Vagina (tissue), 2 donors: ENCODE measurements around the gene TECPR1. TPM values are rescaled to one million over a fixed set of nuclear protein-coding genes. Genes with fewer than 3 reads are reported as not detected.

Source experiments
- DNase-seq, 2 donors: peaks; one replicate each; pipeline ENCODE4 v3.0.0-alpha.2; 2017; ENCODE audit errors: extremely low spot score in 2 of 2
- H3K27ac ChIP-seq: fragments of 200-600 bp; sonication (generic); one replicate; pipeline ENCODE4 v1.5.1; 2019
- H3K27me3 ChIP-seq: fragments of 200-600 bp; sonication (generic); one replicate; pipeline ENCODE4 v1.5.1; 2019
- H3K36me3 ChIP-seq, 2 donors: fragments of 200-600 bp; sonication (generic); one replicate each; pipeline ENCODE4 v1.5.1; 2017 to 2019
- H3K4me1 ChIP-seq: fragments of 200-600 bp; sonication (generic); one replicate; pipeline ENCODE4 v1.5.1; 2019
- H3K4me3 ChIP-seq, 2 donors: fragments of 200-600 bp; sonication (generic); 1 replicate in 1 of 2; 2 replicates in 1 of 2; pipeline ENCODE4 v1.5.1; 2016 to 2019
- H3K9me3 ChIP-seq: fragments of 200-600 bp; sonication (generic); one replicate; pipeline ENCODE4 v1.5.1; 2019
- POLR2A ChIP-seq, 2 donors: fragments of 450-650 bp; IDR thresholded peaks; one replicate each; pipeline ENCODE4 v1.6.1; 2017; ENCODE audit warnings: antibody characterized with exemption in 2 of 2, mild to moderate bottlenecking in 2 of 2, moderate library complexity in 2 of 2
- POLR2AphosphoS5 ChIP-seq, 2 donors: sonication (generic); formaldehyde crosslinking; IDR thresholded peaks; one replicate each; pipeline ENCODE4 v1.9.0; 2017; ENCODE audit warnings: antibody characterized with exemption in 2 of 2, mild to moderate bottlenecking in 2 of 2, low read depth in 1 of 2; ENCODE audit not compliant: insufficient read depth in 1 of 2
- intact Hi-C: fragments of 100-400 bp; cut with DNase I; formaldehyde crosslinking; loops from one replicate; pipeline ENCODE4 v1.15.1; 2023
- total RNA-seq: library from RNA; depleted of rRNA; stranded (reverse); fragments of >200 nt; gene quantifications from one replicate; pipeline ENCODE4 v1.2.3, GENCODE V29; 2016
- TF ChIP-seq, protein P1 (sequence below), 3 experiments: fragments of 450-650 bp in 2 of 3; fragments of 200-600 bp in 1 of 3; sonication (generic) in 1 of 3; IDR thresholded peaks; one replicate each; pipeline ENCODE4 v1.5.1; 2017 to 2019; ENCODE audit warnings: antibody characterized with exemption in 3 of 3, mild to moderate bottlenecking in 2 of 3, moderate library complexity in 2 of 3

Gene TECPR1
- total RNA-seq, 1 donor from 2014 or later, result 19.6 TPM

DNA sequence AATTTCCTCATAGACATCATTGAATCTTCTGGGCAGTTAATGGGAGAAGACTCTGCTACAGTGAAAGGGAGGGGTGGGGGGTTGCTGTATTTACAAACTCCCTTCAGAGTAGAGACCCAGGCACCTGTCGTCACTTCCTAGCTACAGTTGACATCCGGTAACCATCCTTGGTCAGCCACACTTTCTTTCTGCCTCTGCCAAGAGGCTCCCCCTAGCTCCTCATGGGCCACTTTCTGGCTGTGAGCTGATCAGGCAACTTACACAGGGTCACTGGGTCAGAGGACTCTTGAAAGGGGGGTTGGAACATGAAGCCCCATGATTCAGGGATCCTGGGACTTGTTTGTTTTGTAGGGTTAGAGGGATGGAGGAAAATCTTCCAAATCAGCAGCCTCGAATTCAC is 1.2 kb downstream of the TECPR1 start:
- Histone ChIP-seq H3K36me3 (no peaks in the 10 kb centered on the region), H3K4me1 (peaks cover 32% of the 10 kb centered on the region), H3K4me3 (peak overlapping the region; percentile 69 to 88), H3K27me3 (no peaks in the 10 kb centered on the region), H3K27ac (peak overlapping the region; percentile 68), H3K9me3 (no peaks in the 10 kb centered on the region)
- intact Hi-C loops, result loop anchor here (5.0 kb wide), 1 partner anchor 37 kb away; no protein-coding TSS in a partner anchor
- TF ChIP-seq POLR2AphosphoS5 (IDR thresholded peaks at IDR 0.05; ENCODE audit: insufficient read depth in 1 of 2, low read depth in 1 of 2) (no peak), POLR2A (IDR thresholded peaks at IDR 0.05) (no peak)
- TF ChIP-seq, protein P1, sequence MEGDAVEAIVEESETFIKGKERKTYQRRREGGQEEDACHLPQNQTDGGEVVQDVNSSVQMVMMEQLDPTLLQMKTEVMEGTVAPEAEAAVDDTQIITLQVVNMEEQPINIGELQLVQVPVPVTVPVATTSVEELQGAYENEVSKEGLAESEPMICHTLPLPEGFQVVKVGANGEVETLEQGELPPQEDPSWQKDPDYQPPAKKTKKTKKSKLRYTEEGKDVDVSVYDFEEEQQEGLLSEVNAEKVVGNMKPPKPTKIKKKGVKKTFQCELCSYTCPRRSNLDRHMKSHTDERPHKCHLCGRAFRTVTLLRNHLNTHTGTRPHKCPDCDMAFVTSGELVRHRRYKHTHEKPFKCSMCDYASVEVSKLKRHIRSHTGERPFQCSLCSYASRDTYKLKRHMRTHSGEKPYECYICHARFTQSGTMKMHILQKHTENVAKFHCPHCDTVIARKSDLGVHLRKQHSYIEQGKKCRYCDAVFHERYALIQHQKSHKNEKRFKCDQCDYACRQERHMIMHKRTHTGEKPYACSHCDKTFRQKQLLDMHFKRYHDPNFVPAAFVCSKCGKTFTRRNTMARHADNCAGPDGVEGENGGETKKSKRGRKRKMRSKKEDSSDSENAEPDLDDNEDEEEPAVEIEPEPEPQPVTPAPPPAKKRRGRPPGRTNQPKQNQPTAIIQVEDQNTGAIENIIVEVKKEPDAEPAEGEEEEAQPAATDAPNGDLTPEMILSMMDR (IDR thresholded peaks at IDR 0.05), result no peak
- DNase-seq, result no peak

DNA sequence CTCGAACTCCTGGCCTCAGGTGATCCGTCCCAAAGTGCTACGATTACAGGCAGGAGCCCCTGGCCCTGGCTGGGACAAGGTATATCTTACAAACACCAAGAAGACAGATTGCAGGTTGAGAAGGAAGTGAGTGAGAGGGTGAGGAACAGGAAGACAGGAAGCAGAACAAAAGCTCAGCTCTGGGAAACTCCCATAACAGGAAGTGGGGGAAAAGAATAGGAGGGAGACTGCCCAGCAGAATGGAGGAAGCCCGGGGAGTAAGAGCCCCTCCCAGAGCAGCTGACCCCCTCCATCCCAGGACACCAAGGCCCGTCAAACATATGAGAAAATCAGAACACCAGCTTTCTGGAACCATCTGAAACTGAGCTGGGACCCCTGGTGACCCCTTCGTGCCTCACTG is 2.9 kb downstream of the TECPR1 start:
- no peak for TF ChIP-seq POLR2AphosphoS5 (IDR thresholded peaks at IDR 0.05; ENCODE audit: insufficient read depth in 1 of 2, low read depth in 1 of 2)
- no peak for TF ChIP-seq POLR2A (IDR thresholded peaks at IDR 0.05)
- TF ChIP-seq, protein P1 (IDR thresholded peaks at IDR 0.05), result no peak
- H3K27me3 ChIP-seq, result no peaks in the 10 kb centered on the region
- intact Hi-C loops, result no loop called here
- H3K4me1 ChIP-seq, result peaks cover 32% of the 10 kb centered on the region
- no peak overlapping the region for H3K4me3 ChIP-seq
- H3K9me3 ChIP-seq, result no peaks in the 10 kb centered on the region
- DNase-seq, result no peak
- H3K27ac ChIP-seq, result no peak overlapping the region
- peaks cover 0 to 14% of the 10 kb centered on the region in 2 donors for H3K36me3 ChIP-seq

DNA sequence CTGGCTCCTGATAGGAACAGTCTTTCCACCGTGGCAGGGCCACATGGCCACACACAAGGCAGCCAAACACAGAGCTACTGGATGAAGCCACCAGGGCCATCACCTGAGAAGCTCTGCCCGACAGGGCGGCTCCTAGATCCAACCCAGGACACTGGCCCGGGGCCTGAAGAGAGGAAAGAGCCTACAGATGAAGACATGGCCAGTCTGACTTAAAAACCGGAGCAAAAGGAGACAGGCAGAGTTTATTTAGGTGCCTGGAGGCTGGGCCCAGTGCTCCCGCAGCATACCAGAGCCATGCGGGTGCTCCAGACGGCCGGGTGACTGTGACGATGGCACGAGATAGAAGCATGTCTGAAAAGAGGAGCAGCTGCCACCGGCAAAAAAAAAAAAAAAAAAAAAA is 3.9 kb downstream of the TECPR1 start:
- Histone ChIP-seq H3K27me3 (no peaks in the 10 kb centered on the region), H3K27ac (no peak overlapping the region)

DNA sequence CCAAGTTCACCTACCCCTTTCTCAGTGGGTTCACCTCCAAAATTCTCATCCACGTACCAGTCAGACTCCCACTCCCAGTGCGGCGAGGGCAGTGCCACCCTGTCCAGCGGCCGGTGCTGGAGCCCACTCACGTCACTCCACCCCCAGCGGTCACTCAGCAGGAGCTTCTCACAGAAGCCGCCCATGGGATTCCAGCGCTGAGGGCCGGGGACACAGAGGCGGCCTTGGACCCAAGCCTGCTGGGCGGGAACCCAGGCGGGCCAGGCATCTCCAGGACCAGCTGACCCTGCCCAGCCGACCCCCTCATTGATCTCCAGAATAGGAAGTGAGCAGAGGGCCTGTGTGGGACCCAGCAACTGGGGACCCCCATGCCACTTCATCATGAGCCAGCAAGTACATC is 7.2 kb downstream of the TECPR1 start:
- Histone ChIP-seq H3K4me3 (no peak overlapping the region), H3K27me3 (no peaks in the 10 kb centered on the region), H3K4me1 (peaks cover under 1% of the 10 kb centered on the region), H3K36me3 (peaks cover 0 to 32% of the 10 kb centered on the region in 2 donors), H3K27ac (no peak overlapping the region), H3K9me3 (no peaks in the 10 kb centered on the region)
- no peak for TF ChIP-seq POLR2AphosphoS5 (IDR thresholded peaks at IDR 0.05; ENCODE audit: insufficient read depth in 1 of 2, low read depth in 1 of 2)
- TF ChIP-seq POLR2A (IDR thresholded peaks at IDR 0.05), result no peak
- TF ChIP-seq, protein P1 (IDR thresholded peaks at IDR 0.05), result no peak
- no peak for DNase-seq
- intact Hi-C loops, result no loop called here

More for the DNA sequence above, 3.9 kb downstream of the TECPR1 start:
- intact Hi-C loops, result no loop called here
- Histone ChIP-seq H3K9me3 (no peaks in the 10 kb centered on the region), H3K36me3 (peaks cover 0 to 16% of the 10 kb centered on the region in 2 donors), H3K4me1 (peaks cover 28% of the 10 kb centered on the region), H3K4me3 (no peak overlapping the region)
- no peak for DNase-seq
- TF ChIP-seq, protein P1 (IDR thresholded peaks at IDR 0.05), result no peak
- no peak for TF ChIP-seq POLR2AphosphoS5 (IDR thresholded peaks at IDR 0.05; ENCODE audit: insufficient read depth in 1 of 2, low read depth in 1 of 2)
- TF ChIP-seq POLR2A (IDR thresholded peaks at IDR 0.05), result no peak

DNA sequence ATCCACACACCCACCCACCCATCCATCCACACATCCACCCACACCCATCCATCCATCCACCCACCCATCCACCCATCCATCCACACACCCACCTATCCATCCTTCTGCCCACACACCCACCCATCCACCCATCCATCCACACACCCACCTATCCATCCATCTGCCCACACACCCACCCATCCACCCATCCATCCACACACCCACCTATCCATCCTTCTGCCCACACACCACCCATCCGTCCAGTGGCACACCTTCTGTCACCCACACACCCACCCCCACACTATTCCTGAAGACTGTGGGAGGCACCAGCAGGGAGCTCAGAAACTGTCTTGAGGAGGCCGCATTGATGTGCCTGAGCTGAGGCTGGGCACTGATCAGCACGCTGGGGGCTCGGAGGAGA is 9.1 kb downstream of the TECPR1 start:
- Histone ChIP-seq H3K36me3 (peaks cover 0 to 32% of the 10 kb centered on the region in 2 donors), H3K4me1 (no peaks in the 10 kb centered on the region), H3K27ac (no peak overlapping the region), H3K9me3 (no peaks in the 10 kb centered on the region), H3K4me3 (no peak overlapping the region), H3K27me3 (no peaks in the 10 kb centered on the region)
- TF ChIP-seq, protein P1 (IDR thresholded peaks at IDR 0.05), result no peak
- no peak for TF ChIP-seq POLR2AphosphoS5 (IDR thresholded peaks at IDR 0.05; ENCODE audit: insufficient read depth in 1 of 2, low read depth in 1 of 2)
- no peak for TF ChIP-seq POLR2A (IDR thresholded peaks at IDR 0.05)
- DNase-seq, result no peak
- intact Hi-C loops, result no loop called here
